Mesodermal cell (in vitro differentiated cells): ENCODE results near the gene SERGEF.
"Not testable (repeated sequence)": the region's sequence is repeated elsewhere in the genome, so short reads cannot be mapped to it uniquely, and the experiment has no call there.

Experiments used
- H3K27ac ChIP-seq: 2 replicates; pipeline ENCODE4 v1.7.0; 2013; ENCODE audit warnings: mild to moderate bottlenecking, low read depth, low read length, moderate library complexity; ENCODE audit not compliant: severe bottlenecking
- H3K36me3 ChIP-seq: 2 replicates; pipeline ENCODE4 v1.7.1; 2013; ENCODE audit warnings: mild to moderate bottlenecking, low read length, moderate library complexity; ENCODE audit not compliant: control insufficient read depth, insufficient read depth
- H3K4me1 ChIP-seq: one replicate; pipeline ENCODE4 v1.7.1; 2013; ENCODE audit warnings: mild to moderate bottlenecking, low read length; ENCODE audit not compliant: insufficient read depth, control insufficient read depth, poor library complexity, severe bottlenecking
- H3K4me3 ChIP-seq: 2 replicates; pipeline ENCODE4 v1.7.0; 2013; ENCODE audit warnings: low read length, control low read depth, mild to moderate bottlenecking; ENCODE audit not compliant: insufficient read depth, poor library complexity, severe bottlenecking; ENCODE audit errors: extremely low read depth
- H3K9me3 ChIP-seq: 2 replicates; pipeline ENCODE4 v1.7.1; 2013; ENCODE audit warnings: mild to moderate bottlenecking, low read length, moderate library complexity; ENCODE audit not compliant: control insufficient read depth
- WGBS, 2 experiments: methylation state at CpG; one replicate each; pipeline ENCODE4 v1.1.5; 2013; ENCODE audit warnings: missing lambda C conversion rate in 2 of 2; ENCODE audit not compliant: insufficient coverage in 2 of 2; 5-methylcytosine and 5-hydroxymethylcytosine counted together

The SERGEF gene

GRCh38 chr11:17907046-17907445, 105.8 kb downstream of the SERGEF start:
- no peak overlapping the region for H3K4me3 ChIP-seq
- no CpG with 5 or more reads among the region's 1 CpG for WGBS, 2 experiments
- H3K36me3 ChIP-seq, result no peaks in the 10 kb centered on the region

GRCh38 chr11:17906436-17906835, 106.4 kb downstream of the SERGEF start:
- H3K36me3 ChIP-seq, result no peaks in the 10 kb centered on the region
- no peak overlapping the region for H3K27ac ChIP-seq
- no peaks in the 10 kb centered on the region for H3K4me1 ChIP-seq
- H3K9me3 ChIP-seq, result no peaks in the 10 kb centered on the region
- no peak overlapping the region for H3K4me3 ChIP-seq
- 49 to 56% methylated on average over 5 of the region's 7 CpGs for WGBS, 2 experiments

More at GRCh38 chr11:17907046-17907445, 105.8 kb downstream of the SERGEF start:
- Histone ChIP-seq H3K4me1 (no peaks in the 10 kb centered on the region), H3K9me3 (no peaks in the 10 kb centered on the region), H3K27ac (no peak overlapping the region)

- H3K27ac ChIP-seq, result no peak overlapping the region
- no peaks in the 10 kb centered on the region for H3K9me3 ChIP-seq
- no peak overlapping the region for H3K4me3 ChIP-seq
- no peaks in the 10 kb centered on the region for H3K4me1 ChIP-seq
- H3K36me3 ChIP-seq, result no peaks in the 10 kb centered on the region
Observed at GRCh38 chr11:17905477-17905876, 107.4 kb downstream of the SERGEF start.

GRCh38 chr11:17901481-17901880, 111.4 kb downstream of the SERGEF start:
- 88 to 100% methylated on average over 1 to 2 of the region's 2 CpGs for WGBS, 2 experiments
- no peak overlapping the region for H3K4me3 ChIP-seq
- H3K4me1 ChIP-seq, result no peaks in the 10 kb centered on the region
- no peak overlapping the region for H3K27ac ChIP-seq
- H3K36me3 ChIP-seq, result no peaks in the 10 kb centered on the region
- H3K9me3 ChIP-seq, result no peaks in the 10 kb centered on the region

GRCh38 chr11:17898782-17899181, 114.1 kb downstream of the SERGEF start:
- WGBS, 2 experiments, result no CpG with 5 or more reads among the region's 3 CpGs
- Histone ChIP-seq H3K27ac (no peak overlapping the region), H3K4me1 (peaks cover 4% of the 10 kb centered on the region), H3K9me3 (no peaks in the 10 kb centered on the region), H3K4me3 (no peak overlapping the region), H3K36me3 (no peaks in the 10 kb centered on the region)

GRCh38 chr11:17898071-17898470, 114.8 kb downstream of the SERGEF start:
- no peaks in the 10 kb centered on the region for H3K36me3 ChIP-seq
- H3K4me3 ChIP-seq, result no peak overlapping the region
- H3K4me1 ChIP-seq, result peaks cover 4% of the 10 kb centered on the region
- no peaks in the 10 kb centered on the region for H3K9me3 ChIP-seq
- H3K27ac ChIP-seq, result no peak overlapping the region
- 100% methylated on average over 1 of the region's 1 CpG; no CpG with 5 or more reads in 1 of the 2 experiments for WGBS, 2 experiments

- peaks cover 4% of the 10 kb centered on the region for H3K4me1 ChIP-seq
- H3K4me3 ChIP-seq, result no peak overlapping the region
- no CpG with 5 or more reads among the region's 1 CpG for WGBS, 2 experiments
- no peak overlapping the region for H3K27ac ChIP-seq
- H3K9me3 ChIP-seq, result no peaks in the 10 kb centered on the region
- H3K36me3 ChIP-seq, result no peaks in the 10 kb centered on the region
Observed at GRCh38 chr11:17897495-17897894, 115.4 kb downstream of the SERGEF start.

GRCh38 chr11:17896496-17897151, 116.2 kb downstream of the SERGEF start:
- H3K4me3 ChIP-seq, H3K36me3 ChIP-seq, H3K9me3 ChIP-seq, H3K27ac ChIP-seq, H3K4me1 ChIP-seq: not testable (repeated sequence)
- WGBS, 2 experiments, result 90 to 95% methylated on average over 1 to 5 of the region's 6 CpGs

GRCh38 chr11:17894929-17895658, 117.8 kb downstream of the SERGEF start:
- Histone ChIP-seq H3K4me1 (peaks cover 4% of the 10 kb centered on the region), H3K27ac (peak overlapping the region; percentile 57), H3K9me3 (no peaks in the 10 kb centered on the region), H3K36me3 (no peaks in the 10 kb centered on the region), H3K4me3 (no peak overlapping the region)
- 83 to 97% methylated on average over 3 to 5 of the region's 5 CpGs for WGBS, 2 experiments

- WGBS, 2 experiments, result 80 to 100% methylated on average over 1 to 2 of the region's 5 CpGs
- no peaks in the 10 kb centered on the region for H3K9me3 ChIP-seq
- peaks cover 4% of the 10 kb centered on the region for H3K4me1 ChIP-seq
- H3K4me3 ChIP-seq, result no peak overlapping the region
- no peaks in the 10 kb centered on the region for H3K36me3 ChIP-seq
- H3K27ac ChIP-seq, result no peak overlapping the region
Observed at GRCh38 chr11:17892409-17892808, 120.4 kb downstream of the SERGEF start.

GRCh38 chr11:17890325-17890724, 122.5 kb downstream of the SERGEF start:
- peaks cover 4% of the 10 kb centered on the region for H3K4me1 ChIP-seq
- no peaks in the 10 kb centered on the region for H3K9me3 ChIP-seq
- H3K4me3 ChIP-seq, result no peak overlapping the region
- H3K27ac ChIP-seq, result no peak overlapping the region
- 100% methylated on average over 1 to 2 of the region's 5 CpGs for WGBS, 2 experiments
- no peaks in the 10 kb centered on the region for H3K36me3 ChIP-seq
